GM21529 (cell line): Measurements from ENCODE around the gene KRTAP5-2.
"Not testable (repeated sequence)": the region's sequence is repeated elsewhere in the genome, so short reads cannot be mapped to it uniquely, and the experiment has no call there.

Experiments
- ATAC-seq: cut with Tn5 transposase; IDR thresholded peaks from one replicate; pipeline ENCODE4 v1.9.1; 2021; ENCODE audit not compliant: unreplicated experiment

KRTAP5-2 gene

DNA sequence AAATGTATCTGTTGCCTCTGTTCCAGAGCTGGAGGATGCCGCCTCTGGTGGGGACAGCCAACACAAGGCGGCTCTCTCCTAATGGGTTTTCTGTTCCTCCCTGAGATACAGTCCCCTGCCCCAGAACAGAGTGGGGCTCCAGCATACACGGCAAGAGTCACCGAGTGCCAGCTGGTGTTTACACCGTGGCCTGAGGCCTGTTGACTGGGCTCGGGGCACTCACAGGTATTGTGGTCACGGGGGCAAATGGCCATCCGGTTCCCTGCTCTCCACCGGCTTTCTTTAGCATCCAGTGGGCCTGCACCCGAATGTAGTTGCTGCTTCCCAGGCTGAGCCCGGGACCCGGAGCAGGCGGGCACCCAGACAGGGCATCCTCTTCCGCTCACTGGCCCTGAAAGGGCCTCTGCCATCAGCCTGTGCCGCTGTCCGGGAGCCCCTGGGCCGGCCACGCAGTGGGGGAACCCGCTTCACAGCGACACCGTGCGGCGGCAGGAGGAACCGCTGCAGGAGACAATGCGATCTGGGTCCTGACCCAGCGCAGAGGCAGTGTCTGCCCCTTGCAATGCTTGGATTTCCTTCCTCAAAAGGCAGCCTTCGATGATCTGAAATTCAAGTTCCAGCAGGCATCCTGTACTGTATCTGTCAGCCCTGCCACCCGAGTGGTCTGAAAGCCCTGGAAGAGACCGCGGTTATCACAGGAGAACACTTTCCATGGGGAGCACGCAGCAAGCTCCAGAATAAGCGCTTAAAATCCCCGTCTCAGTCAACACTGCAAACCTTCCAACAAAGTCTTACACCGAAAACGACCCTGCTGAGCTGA lies 30.6 kb upstream of the KRTAP5-2 start:
- ATAC-seq, result no peak

DNA sequence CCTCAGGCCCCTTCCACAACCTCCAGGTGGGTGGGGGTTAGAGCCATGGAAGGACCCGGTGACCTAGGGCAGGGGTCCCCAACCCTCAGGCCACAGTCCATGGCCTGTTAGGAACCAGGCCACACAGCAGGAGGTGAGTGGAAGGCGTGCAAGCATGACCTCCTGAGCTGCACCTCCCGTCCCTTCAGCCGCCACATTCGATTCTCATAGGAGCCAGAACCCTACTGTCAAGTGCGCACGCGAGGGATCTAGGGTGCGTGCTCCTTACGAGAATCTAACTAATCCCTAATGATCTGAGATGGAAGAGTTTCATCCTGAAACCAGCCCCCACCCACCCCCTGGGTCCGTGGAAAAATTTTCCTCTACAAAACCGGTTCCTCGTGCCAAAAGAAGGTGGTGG lies 27.4 kb upstream of the KRTAP5-2 start:
- no peak for ATAC-seq

DNA sequence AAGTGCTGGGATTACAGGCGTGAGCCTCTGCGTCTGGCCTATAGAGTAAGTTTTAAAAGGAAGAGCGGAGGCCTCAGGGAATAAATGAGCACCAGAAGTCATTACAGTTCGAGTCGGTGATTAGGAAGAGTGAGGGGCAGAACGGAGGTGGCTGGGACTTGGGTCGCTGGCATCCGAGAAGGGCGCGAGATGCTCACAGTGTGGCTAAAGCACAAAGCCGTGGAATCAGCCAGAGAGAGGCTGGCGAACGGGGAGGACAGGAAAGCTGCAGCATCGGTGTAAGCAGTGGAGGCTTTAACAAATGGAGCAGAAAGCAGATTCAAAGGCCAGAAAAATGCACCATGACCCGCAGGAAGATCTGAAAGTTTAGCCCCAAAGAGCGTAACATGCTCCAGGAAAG lies 26.5 kb upstream of the KRTAP5-2 start:
- no peak for ATAC-seq

DNA sequence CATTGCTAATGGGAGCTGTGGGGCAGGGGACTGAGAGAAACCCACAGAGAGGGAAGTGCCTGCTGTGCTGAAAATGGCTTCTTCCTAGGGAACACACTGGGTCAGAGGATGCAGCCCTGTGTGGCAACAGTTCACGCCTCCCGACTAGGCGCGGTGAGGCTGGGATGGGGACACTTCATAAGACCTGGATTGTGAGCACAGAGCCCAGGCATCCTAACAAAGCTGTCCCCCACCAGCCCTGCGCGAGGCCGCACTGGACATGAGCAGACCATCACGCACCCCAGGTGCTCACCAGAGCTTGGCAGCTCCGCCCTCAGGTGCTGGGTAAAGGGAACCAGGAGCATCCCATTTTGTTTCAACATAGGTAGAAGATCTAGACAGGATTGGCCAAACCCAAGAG lies 25.6 kb upstream of the KRTAP5-2 start:
- ATAC-seq, result no peak

DNA sequence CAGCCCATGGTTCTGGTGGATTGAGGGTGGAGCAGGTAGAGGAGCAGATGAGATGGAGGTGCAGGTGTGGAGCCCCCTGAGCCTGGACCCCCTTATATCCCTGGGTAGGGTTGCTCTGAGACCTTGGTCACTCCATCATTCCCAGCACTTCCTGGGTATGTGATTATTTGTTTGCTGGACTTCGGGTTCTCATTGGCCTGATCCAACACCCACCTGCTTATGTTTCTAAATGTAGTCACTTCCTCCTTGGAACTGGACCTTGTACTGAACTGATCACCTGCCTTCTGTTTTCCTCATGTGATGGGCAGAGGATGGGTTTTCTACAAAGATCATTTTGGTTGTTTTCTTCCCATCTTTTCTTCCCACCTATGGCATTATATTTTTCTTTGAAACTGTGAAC lies 24.0 kb upstream of the KRTAP5-2 start, which contains the start of gene KRTAP5-4:
Gene KRTAP5-4 (minus strand): TSS at position 53 of the 400 bp plus-strand sequence. CDS start 45 bp downstream, at position 8.
- no peak for ATAC-seq

DNA sequence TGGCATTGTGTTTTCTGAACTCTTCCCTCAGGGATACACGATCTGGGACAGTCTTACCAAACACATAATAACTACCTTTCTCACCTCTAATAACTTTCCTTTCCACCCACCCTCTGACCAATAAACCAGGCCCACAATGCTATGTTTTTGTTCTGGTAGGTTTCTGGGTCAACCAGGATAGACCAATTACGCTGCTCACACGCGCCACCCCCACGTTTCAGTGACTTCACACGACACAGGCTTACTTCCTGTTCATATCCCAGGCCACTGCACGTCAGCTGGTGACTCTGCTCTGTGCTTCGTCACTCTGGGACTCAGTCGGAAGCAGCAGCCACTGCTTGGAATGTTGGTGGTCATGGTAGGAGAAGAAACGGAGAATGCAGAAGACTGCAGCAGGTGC lies 21.4 kb upstream of the KRTAP5-2 start:
- no peak for ATAC-seq

DNA sequence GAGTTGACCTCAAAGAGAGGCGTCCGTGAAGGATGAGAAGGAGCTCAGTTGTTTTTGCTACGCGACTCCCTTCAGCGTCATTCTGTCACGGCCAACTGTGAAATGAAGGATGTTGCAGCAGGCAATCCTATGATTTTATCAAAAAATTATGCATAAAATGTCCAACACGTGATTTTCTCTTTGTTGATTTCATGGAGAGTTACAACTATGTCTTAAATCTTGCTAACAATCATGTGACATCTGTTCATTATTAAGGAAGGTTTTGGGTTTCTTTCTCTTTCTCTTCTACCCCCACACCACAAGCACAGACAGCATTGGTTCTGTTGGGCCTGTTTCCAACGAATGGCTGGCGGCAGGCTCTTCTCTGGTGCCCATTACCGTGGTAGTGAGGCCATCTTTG lies 20.1 kb upstream of the KRTAP5-2 start:
- no peak for ATAC-seq

DNA sequence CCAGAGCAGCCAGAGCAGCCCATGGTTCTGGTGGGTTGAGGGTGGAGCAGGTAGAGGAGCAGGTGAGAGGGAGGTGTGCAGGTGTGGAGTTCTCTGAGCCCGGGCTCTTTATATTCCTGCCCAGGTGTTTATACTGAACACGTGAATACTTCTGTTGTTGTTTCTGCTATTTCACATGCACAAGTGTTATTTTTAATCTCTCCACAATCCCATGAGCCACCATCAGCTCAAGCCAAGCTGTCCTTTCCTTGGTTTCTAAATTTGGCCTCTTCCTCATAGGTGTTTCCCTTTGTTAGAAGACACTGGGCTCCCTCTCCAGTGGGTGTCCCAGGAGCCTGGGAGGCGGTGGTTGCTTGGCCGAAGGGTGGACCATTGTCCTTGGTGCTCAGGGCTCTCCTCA lies 10.3 kb upstream of the KRTAP5-2 start, which contains the start of gene KRTAP5-3:
Gene KRTAP5-3 (minus strand): TSS at position 101 of the 400 bp plus-strand sequence. CDS start 78 bp downstream, at position 23.
- ATAC-seq, result no peak

DNA sequence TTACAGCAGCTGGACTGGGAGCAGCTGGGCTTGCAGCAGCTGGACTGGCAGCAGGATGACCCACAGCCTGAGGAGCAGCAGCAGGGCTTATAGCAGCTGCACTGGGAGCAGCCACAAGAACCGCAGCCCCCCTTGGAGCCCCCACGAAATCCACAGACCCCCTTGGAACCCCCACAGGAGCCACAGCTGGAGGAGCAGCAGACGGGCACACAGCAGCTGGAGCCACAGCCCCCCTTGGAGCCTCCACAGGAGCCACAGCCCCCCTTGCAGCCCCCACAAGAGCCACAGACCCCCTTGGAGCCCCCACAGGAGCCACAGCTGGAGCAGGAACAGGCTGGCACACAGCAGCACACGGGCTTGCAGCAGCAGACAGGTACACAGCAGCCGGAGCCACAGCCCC lies 9.8 kb upstream of the KRTAP5-2 start:
- ATAC-seq, result not testable (repeated sequence)

DNA sequence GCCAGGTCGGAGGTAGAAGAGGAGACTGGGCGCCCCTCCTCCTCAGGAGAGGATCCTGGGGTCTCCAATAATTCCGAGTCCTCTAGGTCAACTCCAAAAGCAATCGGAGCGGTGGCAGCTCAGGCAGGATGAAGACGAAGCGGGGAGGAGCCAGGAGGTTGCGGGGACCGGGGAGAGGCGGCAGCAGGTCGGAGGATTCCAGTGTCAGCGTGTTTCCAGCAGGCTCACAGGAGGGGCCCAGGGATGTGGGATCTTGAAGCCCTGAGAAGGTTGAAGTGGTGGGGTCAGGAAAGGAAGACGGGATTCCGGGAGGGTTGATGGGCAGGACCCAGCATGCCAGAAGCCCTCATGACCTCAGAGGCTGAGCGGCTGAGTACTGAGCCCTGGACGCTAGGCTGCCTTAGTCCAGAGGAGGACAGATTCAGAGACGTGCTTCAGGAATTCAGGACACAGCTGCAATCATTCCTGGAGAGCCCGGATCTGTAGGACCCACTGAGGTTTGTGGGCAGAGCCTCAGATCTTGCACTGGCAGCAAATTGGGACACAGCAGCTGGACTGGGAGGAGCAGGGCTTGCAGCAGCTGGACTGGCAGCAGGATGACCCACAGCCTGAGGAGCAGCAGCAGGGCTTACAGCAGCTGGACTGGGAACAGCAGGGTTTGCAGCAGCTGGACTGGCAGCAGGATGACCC lies 9.2 kb upstream of the KRTAP5-2 start:
- ATAC-seq, result not testable (repeated sequence)

DNA sequence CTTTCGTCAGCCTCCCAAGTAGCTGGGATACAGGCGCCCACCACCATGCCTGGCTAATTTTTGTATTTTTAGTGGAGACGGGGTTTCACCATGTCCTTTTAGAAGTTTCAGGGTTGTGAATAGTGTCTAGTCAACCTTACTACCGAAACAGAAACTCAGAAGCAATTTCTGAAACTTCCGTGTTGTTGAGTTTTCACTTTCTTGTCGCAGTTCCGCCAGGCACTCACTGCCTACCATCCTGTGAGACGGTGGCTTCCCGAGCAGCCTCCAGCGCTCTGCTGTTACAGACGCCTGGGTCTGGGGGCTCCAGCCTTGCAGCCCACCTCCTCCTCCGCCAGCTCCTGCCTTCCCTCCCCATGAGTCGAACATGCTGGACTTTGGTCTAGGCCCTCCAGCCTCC lies 7.8 kb upstream of the KRTAP5-2 start:
- ATAC-seq, result peak; percentile 91

DNA sequence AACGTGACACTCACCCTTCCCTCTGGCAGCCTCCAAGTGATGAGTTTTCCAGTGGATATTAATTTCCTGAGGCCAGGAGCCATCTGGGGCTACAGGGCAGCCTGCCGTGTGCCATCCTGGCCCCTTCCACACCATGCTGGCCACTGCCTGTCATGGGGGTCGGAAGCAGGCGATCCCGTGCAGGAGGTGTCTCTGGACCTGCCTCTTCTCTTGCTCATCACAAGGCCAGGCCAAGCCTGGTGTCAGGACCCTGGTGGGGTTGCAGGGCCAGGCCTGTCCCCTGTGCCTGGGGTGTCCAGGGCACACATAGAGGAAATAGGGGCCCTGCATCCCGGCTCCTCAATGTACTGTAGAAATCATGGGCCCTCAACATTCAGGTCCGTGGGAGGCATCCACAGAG lies 6.6 kb upstream of the KRTAP5-2 start:
- no peak for ATAC-seq

DNA sequence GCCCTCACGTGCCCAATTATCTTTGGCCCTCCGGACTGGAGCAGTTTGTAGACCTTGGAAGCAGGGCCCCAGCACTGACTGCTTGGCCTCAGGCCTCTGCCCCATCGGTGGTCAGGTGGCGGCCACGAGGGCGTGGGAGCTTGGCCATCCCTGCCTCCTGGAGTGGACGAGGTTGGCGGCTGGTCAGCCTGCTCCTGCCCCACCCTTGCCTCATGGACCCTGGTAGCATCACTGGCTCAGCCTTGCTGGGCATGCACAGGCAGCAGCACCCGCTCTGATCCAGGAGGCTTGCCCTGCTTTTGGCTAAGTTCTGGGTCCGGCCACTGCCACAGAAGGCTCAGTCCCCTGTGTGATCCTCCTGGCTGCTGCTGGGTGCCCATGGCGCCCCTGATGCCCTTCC lies 6.1 kb upstream of the KRTAP5-2 start:
- ATAC-seq, result no peak

DNA sequence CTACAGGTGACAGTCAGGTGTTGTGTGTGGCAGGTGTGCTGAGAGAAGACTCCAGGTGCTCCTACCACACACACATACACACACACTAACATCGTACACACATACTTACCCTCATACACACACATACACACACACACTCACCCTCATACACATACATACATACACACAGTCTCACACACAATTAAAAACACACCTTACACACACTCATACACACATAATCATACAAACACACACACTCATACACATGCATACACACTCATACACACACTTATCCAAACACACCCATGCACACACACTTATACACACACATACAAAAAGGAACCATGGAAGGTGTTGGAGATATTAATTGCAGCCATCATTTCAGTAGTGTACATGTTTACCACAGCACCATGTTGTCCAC lies 5.5 kb upstream of the KRTAP5-2 start:
- ATAC-seq, result no peak

DNA sequence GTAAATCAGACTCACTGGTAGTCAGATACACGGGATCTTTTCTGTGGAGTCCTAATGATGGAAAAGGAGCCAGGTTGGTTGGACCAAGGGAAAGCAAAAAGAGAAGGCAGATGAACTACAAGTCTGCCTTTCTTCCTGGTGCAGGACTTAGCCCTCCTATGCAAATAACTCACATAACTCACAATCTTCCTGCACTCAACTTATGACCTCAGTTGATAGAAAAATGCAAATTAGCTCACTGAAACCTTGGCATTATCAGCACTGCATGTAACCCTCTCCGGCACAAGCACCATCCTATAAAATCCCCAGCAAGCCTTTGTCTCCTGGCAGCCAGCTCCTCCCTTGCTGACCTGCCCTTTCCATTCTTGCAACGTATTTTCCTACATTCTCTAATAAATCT lies 3.6 kb upstream of the KRTAP5-2 start:
- not testable (repeated sequence) for ATAC-seq

DNA sequence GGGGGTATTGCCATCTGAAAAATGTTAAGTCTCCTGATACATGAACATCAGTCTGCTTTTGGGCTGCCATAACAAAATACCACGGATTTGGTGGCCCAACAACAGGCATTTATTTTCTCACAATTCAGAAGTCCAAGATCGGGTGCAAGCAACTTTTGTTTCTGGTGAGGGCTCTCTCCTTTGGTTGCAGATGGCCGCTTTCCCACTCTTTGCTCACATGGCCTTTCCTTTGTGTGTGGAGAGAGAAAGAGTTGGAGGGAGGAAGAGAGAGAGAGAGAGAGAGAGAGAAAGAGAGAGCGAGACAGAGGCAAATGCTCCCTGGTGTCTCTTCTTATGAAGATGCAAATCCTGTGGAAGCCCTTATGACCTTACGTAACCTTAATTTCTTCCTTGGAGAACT lies 2.5 kb upstream of the KRTAP5-2 start:
- no peak for ATAC-seq

DNA sequence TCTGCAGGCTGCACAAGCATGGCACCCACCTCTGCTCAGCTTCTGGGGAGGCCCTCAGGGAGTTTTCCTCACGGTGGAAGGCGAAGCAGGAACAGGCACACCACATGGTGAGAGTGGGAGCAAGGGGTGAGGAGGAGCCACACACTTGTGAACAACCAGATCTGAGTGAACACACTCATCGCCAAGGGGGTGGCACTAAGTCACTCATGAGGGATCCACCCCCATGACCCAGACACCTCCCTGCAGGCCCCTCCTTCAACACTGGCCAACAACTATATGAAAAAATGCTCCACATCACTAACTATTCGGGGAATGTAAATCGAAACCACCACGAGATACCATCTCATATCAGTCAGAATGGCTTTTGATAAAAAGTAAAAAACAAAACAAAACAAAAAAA lies 722 bp upstream of the KRTAP5-2 start:
- ATAC-seq, result no peak

DNA sequence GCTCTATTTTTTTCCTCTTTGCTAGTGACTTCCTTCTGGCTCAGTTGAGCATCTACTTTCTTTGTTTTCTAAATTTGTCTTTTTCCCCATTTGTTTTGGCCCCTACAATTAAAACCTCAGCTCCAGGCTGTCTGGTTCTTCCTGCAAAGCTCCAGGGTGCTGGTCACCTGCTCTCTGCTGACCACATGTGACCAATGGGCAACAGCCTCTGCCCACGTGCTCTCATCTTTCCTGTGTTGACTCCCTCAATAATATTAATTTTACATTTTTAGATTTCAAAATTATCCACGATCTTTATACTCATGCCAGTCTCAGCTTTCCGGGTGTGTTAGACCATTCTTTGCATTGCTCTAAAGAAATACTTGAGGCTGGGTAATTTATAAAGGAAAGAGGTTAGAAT lies 312 bp upstream of the KRTAP5-2 start:
- ATAC-seq, result not testable (repeated sequence)

DNA sequence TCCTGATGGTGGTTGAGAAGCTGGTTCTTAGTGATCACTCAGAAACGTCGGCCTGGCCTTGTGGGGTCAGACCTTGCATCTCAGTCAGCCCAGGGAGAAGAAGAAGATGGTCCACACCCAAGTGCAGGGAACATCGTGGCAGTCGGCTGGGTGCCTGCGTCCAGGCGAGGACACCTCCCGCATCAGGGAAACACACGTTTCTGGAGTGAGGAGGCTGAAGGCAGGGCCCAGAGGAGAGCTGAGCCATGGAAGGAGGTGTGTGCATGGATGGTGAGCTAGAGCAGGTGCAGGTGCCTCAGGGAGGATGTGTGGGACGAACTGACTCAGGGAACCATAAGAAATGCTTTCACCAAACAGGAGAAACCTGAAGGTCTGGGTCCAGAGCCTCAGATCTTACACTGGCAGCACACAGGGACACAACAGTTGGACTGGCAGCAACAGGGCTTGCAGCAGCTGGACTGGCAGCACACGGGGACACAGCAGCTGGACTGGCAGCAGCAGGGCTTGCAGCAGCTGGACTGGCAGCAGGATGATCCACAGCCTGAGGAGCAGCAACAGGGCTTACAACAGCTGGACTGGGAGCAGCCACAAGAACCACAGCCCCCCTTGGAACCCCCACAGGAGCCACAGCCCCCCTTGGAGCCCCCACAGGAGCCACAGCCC lies 632 bp downstream of the KRTAP5-2 start:
- no peak for ATAC-seq

DNA sequence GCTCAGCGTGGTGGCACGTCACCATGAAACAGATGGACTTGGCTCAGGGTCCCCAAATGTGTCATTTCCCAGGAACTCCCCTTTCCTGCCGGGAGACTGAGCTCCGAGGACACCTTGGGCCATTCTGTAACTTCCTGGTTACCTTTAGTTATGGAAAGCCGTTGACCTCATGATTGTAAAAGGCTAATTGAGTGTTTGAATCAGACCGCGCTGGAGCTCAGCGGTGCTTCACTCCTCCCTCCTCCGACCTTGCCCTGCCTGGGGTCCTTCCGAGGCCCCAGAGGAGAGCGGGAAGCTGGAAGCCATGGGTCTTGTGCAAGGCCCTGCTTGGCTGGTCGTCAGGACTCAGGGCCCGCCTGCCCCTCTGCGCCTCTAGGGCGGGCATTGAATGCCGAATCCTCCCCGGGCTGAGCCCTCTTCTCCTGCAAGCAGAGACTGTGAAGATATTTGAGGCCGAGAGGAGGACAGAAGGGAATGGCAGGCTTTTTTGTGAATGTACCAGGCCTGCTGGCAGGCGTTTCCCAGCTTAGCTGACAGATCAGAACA lies 1.4 kb downstream of the KRTAP5-2 start:
- ATAC-seq, result not testable (repeated sequence)

DNA sequence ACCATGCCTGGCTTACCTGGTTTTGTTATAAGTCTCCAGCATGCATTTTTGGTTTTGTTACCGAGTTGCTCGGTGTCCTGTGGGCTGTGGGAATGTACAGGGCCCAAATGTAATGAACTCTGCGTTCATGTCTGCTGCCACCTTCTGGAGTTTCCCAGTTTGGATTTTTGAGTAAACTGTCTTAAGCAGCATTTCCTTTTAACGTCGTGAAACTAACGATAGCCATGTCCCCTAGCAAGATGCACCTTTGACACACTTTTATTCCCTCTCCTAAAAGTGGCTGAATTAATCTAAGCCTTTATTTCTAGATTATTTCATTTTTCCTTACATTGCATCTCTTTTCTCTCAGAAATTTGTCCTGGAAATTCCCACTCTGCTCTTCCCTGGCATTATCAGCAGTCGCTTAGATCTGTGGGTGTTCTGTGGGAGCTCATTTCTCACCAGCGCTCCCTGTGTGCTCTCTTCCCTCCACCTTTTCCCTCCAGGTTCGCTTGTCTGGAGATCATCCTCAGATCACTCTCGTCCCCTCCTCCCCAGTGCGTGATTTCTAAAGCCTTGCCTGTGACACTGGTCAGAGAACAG lies 2.0 kb downstream of the KRTAP5-2 start:
- not testable (repeated sequence) for ATAC-seq
